GM23338 (cell line): ENCODE measurements around the gene AFF1.

ENCODE experiments used
- CREB1 ChIP-seq: fragments of 250-450 bp; sonication (Bioruptor Pico); IDR thresholded peaks from 2 replicates; pipeline ENCODE4 v1.5.0; 2020; ENCODE audit warnings: low read depth, mild to moderate bottlenecking, moderate library complexity
- EZH2 ChIP-seq: fragments of 200-600 bp; sonication (generic); IDR thresholded peaks from one replicate; pipeline ENCODE4 v1.8.0; 2017; ENCODE audit warnings: antibody characterized with exemption, mild to moderate bottlenecking, low read depth; ENCODE audit not compliant: unreplicated experiment
- EZH2phosphoT487 ChIP-seq: fragments of 200-600 bp; sonication (generic); IDR thresholded peaks from one replicate; pipeline ENCODE4 v1.8.1; 2018; ENCODE audit warnings: antibody characterized with exemption; ENCODE audit not compliant: unreplicated experiment
- JUNB ChIP-seq: IDR thresholded peaks from one replicate; pipeline ENCODE4 v1.6.1; 2016; ENCODE audit warnings: antibody characterized with exemption; ENCODE audit not compliant: unreplicated experiment
- NANOG ChIP-seq: IDR thresholded peaks from 2 replicates; pipeline ENCODE4 v1.6.1; 2016; ENCODE audit warnings: antibody characterized with exemption, borderline replicate concordance
- POLR2AphosphoS5 ChIP-seq: IDR thresholded peaks from 2 replicates; pipeline ENCODE4 v1.6.1; 2016; ENCODE audit warnings: antibody characterized with exemption, low read depth
- STAT1 ChIP-seq: IDR thresholded peaks from one replicate; pipeline ENCODE4 v1.6.1; 2016; ENCODE audit warnings: antibody characterized with exemption; ENCODE audit not compliant: unreplicated experiment
- ZNF114 ChIP-seq: fragments of 250-450 bp; sonication (Bioruptor Pico); IDR thresholded peaks from 2 replicates; pipeline ENCODE4 v1.5.0; 2020; ENCODE audit warnings: mild to moderate bottlenecking, moderate library complexity
- ZNF331 ChIP-seq: fragments of 250-450 bp; sonication (Bioruptor Pico); IDR thresholded peaks from 2 replicates; pipeline ENCODE4 v1.5.0; 2020; ENCODE audit warnings: low read depth, mild to moderate bottlenecking, moderate library complexity
- TF ChIP-seq, protein P1 (sequence below), 2 experiments: fragments of 200-600 bp in 1 of 2; sonication (generic) in 1 of 2; conservative IDR thresholded peaks; 2 replicates each; pipeline versions ENCODE4 v1.5.1 to v1.6.1; 2016 to 2017; ENCODE audit warnings: antibody characterized with exemption in 2 of 2, low read depth in 2 of 2, mild to moderate bottlenecking in 2 of 2, moderate library complexity in 1 of 2
- TF ChIP-seq, protein P2 (sequence below): IDR thresholded peaks from one replicate; pipeline ENCODE4 v1.6.1; 2018; ENCODE audit warnings: antibody characterized with exemption; ENCODE audit not compliant: unreplicated experiment
- TF ChIP-seq, protein P3 (sequence below): IDR thresholded peaks from 2 replicates; pipeline ENCODE4 v1.6.1; 2016; ENCODE audit warnings: antibody characterized with exemption

DNA sequence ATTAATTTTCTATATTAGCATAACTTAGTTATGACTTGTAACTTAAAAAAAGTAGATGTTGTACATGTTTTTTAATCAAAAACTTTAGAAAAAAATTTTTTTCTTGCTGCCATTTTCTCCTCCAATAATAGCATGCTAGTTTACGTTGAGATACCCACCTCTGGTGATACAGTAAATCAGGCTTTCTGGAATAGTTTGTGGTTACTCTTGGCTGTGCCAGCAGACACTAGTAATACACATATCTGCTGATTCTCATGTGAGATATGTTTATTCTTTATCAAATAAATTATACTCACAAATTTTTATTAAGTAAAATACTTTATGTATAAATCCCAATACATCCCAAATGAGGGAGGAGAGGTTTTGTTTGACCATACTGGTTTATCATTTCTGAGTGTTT, 168.3 kb downstream of the AFF1 start:
- TF ChIP-seq, protein P1, sequence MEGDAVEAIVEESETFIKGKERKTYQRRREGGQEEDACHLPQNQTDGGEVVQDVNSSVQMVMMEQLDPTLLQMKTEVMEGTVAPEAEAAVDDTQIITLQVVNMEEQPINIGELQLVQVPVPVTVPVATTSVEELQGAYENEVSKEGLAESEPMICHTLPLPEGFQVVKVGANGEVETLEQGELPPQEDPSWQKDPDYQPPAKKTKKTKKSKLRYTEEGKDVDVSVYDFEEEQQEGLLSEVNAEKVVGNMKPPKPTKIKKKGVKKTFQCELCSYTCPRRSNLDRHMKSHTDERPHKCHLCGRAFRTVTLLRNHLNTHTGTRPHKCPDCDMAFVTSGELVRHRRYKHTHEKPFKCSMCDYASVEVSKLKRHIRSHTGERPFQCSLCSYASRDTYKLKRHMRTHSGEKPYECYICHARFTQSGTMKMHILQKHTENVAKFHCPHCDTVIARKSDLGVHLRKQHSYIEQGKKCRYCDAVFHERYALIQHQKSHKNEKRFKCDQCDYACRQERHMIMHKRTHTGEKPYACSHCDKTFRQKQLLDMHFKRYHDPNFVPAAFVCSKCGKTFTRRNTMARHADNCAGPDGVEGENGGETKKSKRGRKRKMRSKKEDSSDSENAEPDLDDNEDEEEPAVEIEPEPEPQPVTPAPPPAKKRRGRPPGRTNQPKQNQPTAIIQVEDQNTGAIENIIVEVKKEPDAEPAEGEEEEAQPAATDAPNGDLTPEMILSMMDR (conservative IDR thresholded peaks at IDR 0.05; ENCODE audit: low read depth in 2 of 2) = no peak
- TF ChIP-seq EZH2 = no peak
- TF ChIP-seq, protein P2, sequence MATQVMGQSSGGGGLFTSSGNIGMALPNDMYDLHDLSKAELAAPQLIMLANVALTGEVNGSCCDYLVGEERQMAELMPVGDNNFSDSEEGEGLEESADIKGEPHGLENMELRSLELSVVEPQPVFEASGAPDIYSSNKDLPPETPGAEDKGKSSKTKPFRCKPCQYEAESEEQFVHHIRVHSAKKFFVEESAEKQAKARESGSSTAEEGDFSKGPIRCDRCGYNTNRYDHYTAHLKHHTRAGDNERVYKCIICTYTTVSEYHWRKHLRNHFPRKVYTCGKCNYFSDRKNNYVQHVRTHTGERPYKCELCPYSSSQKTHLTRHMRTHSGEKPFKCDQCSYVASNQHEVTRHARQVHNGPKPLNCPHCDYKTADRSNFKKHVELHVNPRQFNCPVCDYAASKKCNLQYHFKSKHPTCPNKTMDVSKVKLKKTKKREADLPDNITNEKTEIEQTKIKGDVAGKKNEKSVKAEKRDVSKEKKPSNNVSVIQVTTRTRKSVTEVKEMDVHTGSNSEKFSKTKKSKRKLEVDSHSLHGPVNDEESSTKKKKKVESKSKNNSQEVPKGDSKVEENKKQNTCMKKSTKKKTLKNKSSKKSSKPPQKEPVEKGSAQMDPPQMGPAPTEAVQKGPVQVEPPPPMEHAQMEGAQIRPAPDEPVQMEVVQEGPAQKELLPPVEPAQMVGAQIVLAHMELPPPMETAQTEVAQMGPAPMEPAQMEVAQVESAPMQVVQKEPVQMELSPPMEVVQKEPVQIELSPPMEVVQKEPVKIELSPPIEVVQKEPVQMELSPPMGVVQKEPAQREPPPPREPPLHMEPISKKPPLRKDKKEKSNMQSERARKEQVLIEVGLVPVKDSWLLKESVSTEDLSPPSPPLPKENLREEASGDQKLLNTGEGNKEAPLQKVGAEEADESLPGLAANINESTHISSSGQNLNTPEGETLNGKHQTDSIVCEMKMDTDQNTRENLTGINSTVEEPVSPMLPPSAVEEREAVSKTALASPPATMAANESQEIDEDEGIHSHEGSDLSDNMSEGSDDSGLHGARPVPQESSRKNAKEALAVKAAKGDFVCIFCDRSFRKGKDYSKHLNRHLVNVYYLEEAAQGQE = no peak
- TF ChIP-seq STAT1 = no peak
- no peak for TF ChIP-seq ZNF331
- TF ChIP-seq CREB1 = no peak
- no peak for TF ChIP-seq JUNB
- TF ChIP-seq, protein P3, sequence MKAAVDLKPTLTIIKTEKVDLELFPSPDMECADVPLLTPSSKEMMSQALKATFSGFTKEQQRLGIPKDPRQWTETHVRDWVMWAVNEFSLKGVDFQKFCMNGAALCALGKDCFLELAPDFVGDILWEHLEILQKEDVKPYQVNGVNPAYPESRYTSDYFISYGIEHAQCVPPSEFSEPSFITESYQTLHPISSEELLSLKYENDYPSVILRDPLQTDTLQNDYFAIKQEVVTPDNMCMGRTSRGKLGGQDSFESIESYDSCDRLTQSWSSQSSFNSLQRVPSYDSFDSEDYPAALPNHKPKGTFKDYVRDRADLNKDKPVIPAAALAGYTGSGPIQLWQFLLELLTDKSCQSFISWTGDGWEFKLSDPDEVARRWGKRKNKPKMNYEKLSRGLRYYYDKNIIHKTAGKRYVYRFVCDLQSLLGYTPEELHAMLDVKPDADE = no peak
- TF ChIP-seq EZH2phosphoT487 = no peak
- no peak for TF ChIP-seq POLR2AphosphoS5
- no peak for TF ChIP-seq ZNF114
- TF ChIP-seq NANOG = no peak
